OCI-LY3 (cell line): Measurements from ENCODE around the gene NSUN3.

Source experiments
- H2AFZ ChIP-seq: fragments of 200-600, 300-600 bp; shearing (Covaris generic); 2 replicates; pipeline ENCODE4 v1.6.0; 2014; ENCODE audit warnings: antibody characterized with exemption, low read depth, low read length
- H3K27ac ChIP-seq: fragments of 200-600, 300-600 bp; sonication (generic); 2 replicates; pipeline ENCODE4 v1.5.1; 2014; ENCODE audit warnings: mild to moderate bottlenecking, low read length, moderate library complexity, mixed read lengths
- H3K27me3 ChIP-seq: fragments of 200-600, 300-600 bp; sonication (generic); 2 replicates; pipeline ENCODE4 v1.6.1; 2014; ENCODE audit warnings: low read depth, low read length, mixed read lengths
- H3K36me3 ChIP-seq: fragments of 200-600, 300-600 bp; sonication (generic); replicated peaks from 2 replicates; pipeline ENCODE3; 2014; ENCODE audit warnings: low read depth, low read length, mixed read lengths
- H3K4me1 ChIP-seq: fragments of 300-600, 200-600 bp; sonication (generic); 2 replicates; pipeline ENCODE4 v1.6.1; 2014; ENCODE audit warnings: low read length, mixed read lengths
- H3K4me2 ChIP-seq: fragments of 200-600, 300-600 bp; sonication (generic); 2 replicates; pipeline ENCODE4 v1.6.1; 2014; ENCODE audit warnings: low read length, mixed read lengths
- H3K4me3 ChIP-seq: fragments of 300-600, 200-600 bp; sonication (generic); 2 replicates; pipeline ENCODE4 v1.5.1; 2014; ENCODE audit warnings: antibody characterized with exemption, mild to moderate bottlenecking, low read length, moderate library complexity
- H3K79me2 ChIP-seq: fragments of 300-600, 200-600 bp; shearing (Covaris generic); 2 replicates; pipeline ENCODE4 v1.6.1; 2014; ENCODE audit warnings: mild to moderate bottlenecking, low read length, mixed read lengths
- H3K9ac ChIP-seq: fragments of 300-600, 200-600 bp; shearing (Covaris generic); 2 replicates; pipeline ENCODE4 v1.6.0; 2014; ENCODE audit warnings: mild to moderate bottlenecking, low read length, moderate library complexity
- H3K9me3 ChIP-seq: fragments of 200-600, 300-600 bp; shearing (Covaris generic); 2 replicates; pipeline ENCODE4 v1.6.1; 2014; ENCODE audit warnings: low read length, mixed read lengths; ENCODE audit not compliant: insufficient read depth
- H4K20me1 ChIP-seq: fragments of 200-600, 300-600 bp; sonication (generic); 2 replicates; pipeline ENCODE4 v1.6.1; 2016; ENCODE audit warnings: low read length, mixed read lengths; ENCODE audit not compliant: insufficient read depth
- EZH2phosphoT487 ChIP-seq: fragments of 200-600 bp; shearing (Covaris generic); IDR thresholded peaks from 2 replicates; pipeline ENCODE4 v1.6.1; 2018; ENCODE audit warnings: antibody characterized with exemption, mixed run types, low read depth
- TF ChIP-seq, protein P1 (sequence below): fragments of 200-600, 300-600 bp; sonication (generic); IDR thresholded peaks from 2 replicates; pipeline ENCODE4 v1.5.1; 2014; ENCODE audit warnings: antibody characterized with exemption, low read length, low read depth

The NSUN3 gene

DNA sequence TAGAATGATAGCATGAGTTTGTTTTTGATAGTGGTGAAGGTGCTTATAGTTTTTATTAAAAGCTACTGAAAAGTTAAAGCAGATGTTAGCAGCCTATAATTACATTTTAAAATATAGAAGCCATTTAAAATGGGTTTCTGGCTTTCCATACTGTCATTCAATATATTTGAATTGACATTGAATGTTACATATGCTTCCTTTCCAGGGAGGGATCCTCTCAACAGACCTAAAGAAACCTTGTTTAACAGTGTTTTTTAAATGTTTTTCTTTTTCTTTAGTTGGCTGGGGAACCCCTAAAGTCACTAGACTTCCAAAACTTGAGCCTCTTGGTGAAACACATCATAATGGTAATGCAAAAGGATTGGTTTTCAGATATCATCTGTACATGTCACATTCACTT is 12.3 kb upstream of the NSUN3 start:
- Histone ChIP-seq H3K27me3 (no peaks in the 10 kb centered on the region), H3K9me3 (no peaks in the 10 kb centered on the region), H3K36me3 (no peaks in the 10 kb centered on the region), H2AFZ (no peak overlapping the region), H3K4me1 (no peaks in the 10 kb centered on the region), H3K79me2 (no peaks in the 10 kb centered on the region), H3K27ac (no peak overlapping the region), H3K4me2 (no peak overlapping the region), H3K4me3 (no peak overlapping the region), H4K20me1 (no peaks in the 10 kb centered on the region), H3K9ac (no peak overlapping the region)
- no peak for TF ChIP-seq EZH2phosphoT487
- TF ChIP-seq, protein P1, sequence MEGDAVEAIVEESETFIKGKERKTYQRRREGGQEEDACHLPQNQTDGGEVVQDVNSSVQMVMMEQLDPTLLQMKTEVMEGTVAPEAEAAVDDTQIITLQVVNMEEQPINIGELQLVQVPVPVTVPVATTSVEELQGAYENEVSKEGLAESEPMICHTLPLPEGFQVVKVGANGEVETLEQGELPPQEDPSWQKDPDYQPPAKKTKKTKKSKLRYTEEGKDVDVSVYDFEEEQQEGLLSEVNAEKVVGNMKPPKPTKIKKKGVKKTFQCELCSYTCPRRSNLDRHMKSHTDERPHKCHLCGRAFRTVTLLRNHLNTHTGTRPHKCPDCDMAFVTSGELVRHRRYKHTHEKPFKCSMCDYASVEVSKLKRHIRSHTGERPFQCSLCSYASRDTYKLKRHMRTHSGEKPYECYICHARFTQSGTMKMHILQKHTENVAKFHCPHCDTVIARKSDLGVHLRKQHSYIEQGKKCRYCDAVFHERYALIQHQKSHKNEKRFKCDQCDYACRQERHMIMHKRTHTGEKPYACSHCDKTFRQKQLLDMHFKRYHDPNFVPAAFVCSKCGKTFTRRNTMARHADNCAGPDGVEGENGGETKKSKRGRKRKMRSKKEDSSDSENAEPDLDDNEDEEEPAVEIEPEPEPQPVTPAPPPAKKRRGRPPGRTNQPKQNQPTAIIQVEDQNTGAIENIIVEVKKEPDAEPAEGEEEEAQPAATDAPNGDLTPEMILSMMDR = no peak

DNA sequence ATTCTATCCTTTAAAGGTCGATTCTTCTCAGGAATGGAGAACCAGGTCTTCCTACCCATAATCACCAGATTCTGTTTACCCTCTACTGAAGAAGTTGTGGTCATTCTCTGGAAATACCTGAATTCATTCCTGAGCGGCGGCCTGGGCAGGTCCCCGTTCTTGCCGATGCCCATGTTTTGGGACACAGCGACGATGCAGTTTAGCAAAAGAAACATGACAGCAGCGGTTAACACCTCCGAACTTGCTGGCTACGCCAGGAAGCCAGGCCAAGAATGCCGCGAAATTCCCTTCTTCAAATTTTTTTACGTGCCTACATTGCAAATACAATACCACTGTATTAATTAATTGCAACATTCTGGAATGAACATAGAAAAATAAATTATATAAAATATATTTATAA is 1.6 kb upstream of the NSUN3 start:
- Histone ChIP-seq H4K20me1 (no peaks in the 10 kb centered on the region), H3K4me2 (no peak overlapping the region), H3K9me3 (no peaks in the 10 kb centered on the region), H2AFZ (no peak overlapping the region), H3K9ac (no peak overlapping the region), H3K4me3 (no peak overlapping the region), H3K27ac (no peak overlapping the region), H3K27me3 (no peaks in the 10 kb centered on the region), H3K36me3 (peaks cover 4% of the 10 kb centered on the region), H3K4me1 (peaks cover 19% of the 10 kb centered on the region), H3K79me2 (peaks cover 31% of the 10 kb centered on the region)
- TF ChIP-seq, protein P1 = no peak
- no peak for TF ChIP-seq EZH2phosphoT487

DNA sequence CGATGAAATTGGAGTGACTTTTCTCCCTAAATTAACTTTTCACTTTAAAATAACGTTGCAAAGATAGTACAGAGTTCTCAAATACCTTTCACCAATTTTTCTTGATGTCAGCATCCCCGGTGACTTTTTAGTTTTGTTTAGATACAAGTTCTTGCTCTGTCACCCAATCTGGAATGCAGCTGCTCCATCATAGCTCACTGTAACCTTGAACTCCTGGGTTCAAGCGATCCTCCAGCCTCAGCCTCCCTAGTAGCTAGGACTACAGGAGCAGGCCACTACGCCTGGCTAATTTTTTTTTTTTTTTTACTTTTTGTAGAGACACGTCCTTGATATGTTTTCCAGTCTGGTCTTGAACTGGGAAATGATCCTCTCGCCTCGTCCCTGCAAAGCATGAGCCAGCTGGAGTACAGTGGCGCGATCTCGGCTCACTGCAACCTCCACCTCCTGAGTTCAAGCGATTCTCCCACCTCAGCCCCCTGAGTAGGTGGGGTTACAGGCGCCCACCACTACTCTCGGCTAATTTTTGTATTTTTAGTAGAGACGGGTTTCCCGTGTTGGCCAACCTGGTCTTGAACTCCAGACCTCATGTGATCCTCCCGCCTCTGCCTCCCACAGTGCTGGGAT is 747 bp downstream of the NSUN3 start:
- Histone ChIP-seq H4K20me1 (no peaks in the 10 kb centered on the region), H3K9ac (peak overlapping the region; percentile 95), H2AFZ (peak overlapping the region; percentile 93), H3K4me2 (peak overlapping the region; percentile 44), H3K36me3 (peaks cover 8% of the 10 kb centered on the region), H3K4me3 (peak overlapping the region; percentile 78), H3K4me1 (peaks cover 23% of the 10 kb centered on the region), H3K27ac (peak overlapping the region; percentile 88), H3K9me3 (no peaks in the 10 kb centered on the region), H3K27me3 (no peaks in the 10 kb centered on the region), H3K79me2 (peaks cover 31% of the 10 kb centered on the region)
- no peak for TF ChIP-seq EZH2phosphoT487
- TF ChIP-seq, protein P1 = no peak

DNA sequence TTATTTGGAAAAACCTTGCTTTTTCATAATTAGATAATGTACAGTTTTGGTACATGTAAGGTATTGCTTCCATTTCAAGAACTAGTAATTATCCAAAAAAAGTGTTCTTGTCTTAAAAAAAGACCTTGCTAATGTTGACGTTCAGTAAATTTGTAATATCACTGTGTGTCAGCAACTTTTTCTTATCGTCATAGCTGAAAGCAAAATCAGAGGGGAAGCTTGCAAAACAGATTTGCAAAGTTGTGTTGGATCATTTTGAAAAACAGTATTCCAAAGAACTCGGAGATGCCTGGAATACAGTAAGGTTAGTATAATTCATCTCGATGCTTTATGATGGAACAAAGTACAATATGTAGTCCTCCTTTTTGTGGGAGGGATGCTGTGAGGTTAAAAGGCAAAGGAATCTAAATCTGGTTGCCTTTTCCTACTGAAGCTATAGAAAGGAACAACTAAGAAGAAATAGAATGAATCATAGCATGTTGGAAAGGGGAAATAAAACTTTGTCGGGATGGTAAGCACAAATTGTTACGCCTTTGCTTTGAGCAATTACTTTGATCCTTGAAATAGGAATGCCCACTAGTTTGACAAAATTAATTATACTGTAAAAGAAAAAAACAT is 1.5 kb downstream of the NSUN3 start:
- Histone ChIP-seq H2AFZ (no peak overlapping the region), H3K4me1 (peaks cover 30% of the 10 kb centered on the region), H3K9me3 (no peaks in the 10 kb centered on the region), H3K27me3 (no peaks in the 10 kb centered on the region), H3K27ac (no peak overlapping the region), H3K9ac (peak overlapping the region; percentile 95; the same call in 1 of the 2 replicates), H4K20me1 (no peaks in the 10 kb centered on the region), H3K79me2 (peaks cover 31% of the 10 kb centered on the region), H3K4me2 (peak overlapping the region; percentile 44), H3K36me3 (peaks cover 8% of the 10 kb centered on the region), H3K4me3 (peak overlapping the region; percentile 78)
- no peak for TF ChIP-seq EZH2phosphoT487
- TF ChIP-seq, protein P1 = no peak
